Purkinje cell (primary cell): Measurements from ENCODE around the gene KLHL7. TPM values are rescaled to one million over a fixed set of nuclear protein-coding genes. Genes with fewer than 3 reads are reported as not detected.

Experiments
- polyA plus RNA-seq: library from polyadenylated mRNA; unstranded; fragments of >200 nt; fragmentation: Nextera tagmentation; gene quantifications from 2 replicates; pipeline ENCODE4 v1.2.1, GENCODE V29; 2014

The KLHL7 gene
- polyA plus RNA-seq: 170 and 199 TPM in 2 replicates

GRCh38 chr7:23105644-23106056 is at the start of gene KLHL7:
Gene KLHL7, plus strand, starts transcription at chr7:23105785. Its CDS starts 242 bp downstream, at chr7:23106027.

DNA sequence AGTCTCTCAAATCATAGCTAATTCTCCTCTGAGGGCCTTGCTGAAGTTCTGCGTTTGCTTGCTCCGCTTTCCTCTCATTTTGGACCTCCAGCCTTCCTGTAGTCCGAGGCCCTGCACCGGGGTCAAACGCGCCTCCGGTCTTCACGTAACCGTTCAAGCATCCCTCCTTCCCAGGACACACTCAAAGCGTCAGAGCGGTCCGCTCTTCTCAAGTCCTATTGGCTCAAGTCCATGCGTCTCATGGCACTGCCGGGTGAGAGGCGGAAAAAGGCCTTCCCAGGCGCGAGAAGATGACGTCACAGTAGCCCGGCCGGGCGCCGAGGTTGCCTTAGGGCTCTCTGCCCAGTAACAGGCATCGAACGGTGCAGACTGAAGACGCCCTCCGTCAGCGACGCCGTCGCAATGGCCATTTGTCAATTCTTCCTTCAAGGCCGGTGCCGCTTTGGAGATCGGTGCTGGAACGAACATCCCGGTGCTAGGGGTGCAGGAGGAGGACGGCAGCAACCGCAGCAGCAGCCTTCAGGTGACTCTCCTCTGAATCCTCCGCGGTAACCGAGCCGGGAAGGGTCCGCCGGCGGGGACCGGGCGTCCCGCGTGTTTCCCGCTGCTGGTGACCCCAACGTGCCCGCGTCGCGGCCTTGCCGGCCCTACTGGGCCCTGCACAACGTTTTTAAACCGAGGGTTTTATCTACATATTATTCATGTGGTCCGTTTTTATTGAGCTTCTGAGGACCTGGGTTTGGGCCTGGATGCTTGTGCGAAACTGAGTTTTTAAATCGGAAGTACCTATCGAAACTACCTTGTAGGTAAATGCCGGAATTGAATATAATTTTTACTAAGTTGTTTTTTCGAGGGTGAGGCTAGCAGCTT is 76.3 kb downstream of the KLHL7 start, which contains the start of gene NUP42:
Gene NUP42 (plus strand): TSS at position 365 of the 870 bp plus-strand sequence. CDS start 38 bp downstream, at position 403.

Other genes starting within 250 kb of the KLHL7 start
- 3.7 and 12.9 TPM in 2 replicates for gene HYCC1, start 91.7 kb upstream of the KLHL7 start, polyA plus RNA-seq
- gene NUP42, start 76.3 kb downstream of the KLHL7 start, polyA plus RNA-seq: 33.0 and 48.1 TPM in 2 replicates
- 8.7 and 26.5 TPM in 2 replicates for gene GPNMB, start 141.0 kb downstream of the KLHL7 start, polyA plus RNA-seq
- 49.1 and 53.1 TPM in 2 replicates for gene MALSU1, start 193.6 kb downstream of the KLHL7 start, polyA plus RNA-seq